ENCODE results near the gene OR51B2.
"Not testable (repeated sequence)": the region's sequence is repeated elsewhere in the genome, so short reads cannot be mapped to it uniquely, and the experiment has no call there.

The OR51B2 gene

GRCh38 chr11:5307256-5308019, 16.7 kb downstream of the OR51B2 start:
- no peak for DNase-seq

GRCh38 chr11:5304046-5304445, 20.1 kb downstream of the OR51B2 start:
- no peak for DNase-seq

DNA sequence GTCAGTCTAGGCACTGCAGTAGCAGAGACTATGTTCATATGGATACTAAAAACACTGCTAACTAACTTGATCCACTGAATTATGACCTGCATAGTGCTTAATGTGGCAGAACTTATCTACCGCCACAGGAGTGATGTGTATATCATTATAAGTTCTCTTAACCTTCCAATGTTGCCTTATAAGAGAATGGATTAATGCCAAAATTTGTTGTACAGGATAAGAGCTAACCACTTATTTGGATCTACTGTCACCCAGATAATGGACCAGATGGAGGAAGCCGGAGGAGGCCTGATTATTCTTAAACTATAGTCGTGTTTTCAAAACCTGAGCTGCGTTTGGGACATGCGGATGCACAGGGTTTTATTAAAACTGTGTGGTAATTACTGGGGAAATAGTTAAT, 20.5 kb downstream of the OR51B2 start:
- DNase-seq: no peak

DNA sequence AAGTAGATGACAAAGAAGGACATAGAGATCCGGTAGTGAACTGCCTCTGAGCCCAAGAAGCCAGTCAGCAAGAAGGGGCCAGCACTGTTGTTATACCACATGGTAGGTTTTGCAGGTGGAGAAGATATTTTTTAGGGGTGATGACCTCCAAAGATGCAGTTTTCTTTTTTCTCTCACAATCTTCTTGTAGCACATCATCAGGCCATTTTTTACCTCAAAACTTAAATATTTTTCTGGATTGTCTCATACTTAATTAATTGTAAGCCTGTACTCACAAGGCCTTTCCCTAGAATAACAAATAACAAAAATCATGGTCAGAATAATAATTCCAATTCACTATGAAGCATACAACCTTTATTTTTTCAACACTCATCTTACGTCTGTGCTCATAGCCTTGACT, 22.3 kb downstream of the OR51B2 start, which contains the start of gene OR51B4:
TSS of gene OR51B4 (minus strand) at position 101 of the 400 bp plus-strand sequence. CDS start at position 101, 0 bp downstream.
- DNase-seq: no peak

DNA sequence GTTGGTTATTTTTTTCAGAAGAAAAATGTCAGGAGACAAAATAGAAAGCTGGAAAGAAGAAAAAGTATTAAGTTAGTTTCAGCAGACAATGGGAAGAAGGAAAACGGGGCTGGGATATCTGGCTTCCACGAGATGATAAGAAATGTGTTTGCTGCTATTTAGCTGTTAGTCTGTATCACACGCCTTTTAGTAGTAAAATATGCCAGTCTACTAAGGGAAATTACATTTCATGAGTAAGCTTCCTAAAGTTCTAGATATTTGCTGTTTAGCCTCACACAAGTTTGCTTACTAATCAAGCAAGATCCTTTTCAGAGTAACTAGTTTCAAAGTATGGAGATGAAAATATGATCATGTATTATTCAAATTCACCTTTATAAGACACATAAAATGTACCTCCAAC, 23.8 kb downstream of the OR51B2 start:
- no peak for DNase-seq

GRCh38 chr11:5298451-5298850, 25.6 kb downstream of the OR51B2 start:
- DNase-seq: no peak

DNA sequence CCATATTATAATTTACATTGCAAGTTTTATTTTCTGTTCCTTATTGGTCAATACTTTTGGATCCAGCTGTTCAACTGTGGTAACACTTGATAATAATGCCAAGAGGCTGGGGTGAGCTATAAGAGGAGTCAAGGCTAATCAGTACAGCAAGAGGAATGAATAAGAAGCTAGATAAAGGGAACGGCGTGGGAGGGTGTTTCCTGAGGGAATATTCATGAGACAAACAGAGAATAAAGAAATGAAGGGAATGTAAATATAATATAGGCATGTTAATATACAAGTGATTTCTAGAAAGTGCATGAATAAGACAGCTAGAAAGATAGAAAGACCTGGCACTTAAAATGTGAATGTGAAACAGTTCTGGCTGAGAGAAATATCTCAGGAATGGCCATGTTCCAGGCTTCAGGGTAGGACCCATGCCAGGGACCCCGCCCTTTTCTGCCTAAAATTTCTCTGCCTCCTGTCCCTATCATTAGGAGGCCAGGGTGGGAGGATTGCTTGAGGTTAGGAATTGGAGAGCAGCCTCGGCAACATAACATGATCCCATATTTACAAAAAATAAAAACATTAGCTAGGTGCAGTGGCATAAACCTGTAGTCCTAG, 26.3 kb downstream of the OR51B2 start:
- no peak for DNase-seq

DNA sequence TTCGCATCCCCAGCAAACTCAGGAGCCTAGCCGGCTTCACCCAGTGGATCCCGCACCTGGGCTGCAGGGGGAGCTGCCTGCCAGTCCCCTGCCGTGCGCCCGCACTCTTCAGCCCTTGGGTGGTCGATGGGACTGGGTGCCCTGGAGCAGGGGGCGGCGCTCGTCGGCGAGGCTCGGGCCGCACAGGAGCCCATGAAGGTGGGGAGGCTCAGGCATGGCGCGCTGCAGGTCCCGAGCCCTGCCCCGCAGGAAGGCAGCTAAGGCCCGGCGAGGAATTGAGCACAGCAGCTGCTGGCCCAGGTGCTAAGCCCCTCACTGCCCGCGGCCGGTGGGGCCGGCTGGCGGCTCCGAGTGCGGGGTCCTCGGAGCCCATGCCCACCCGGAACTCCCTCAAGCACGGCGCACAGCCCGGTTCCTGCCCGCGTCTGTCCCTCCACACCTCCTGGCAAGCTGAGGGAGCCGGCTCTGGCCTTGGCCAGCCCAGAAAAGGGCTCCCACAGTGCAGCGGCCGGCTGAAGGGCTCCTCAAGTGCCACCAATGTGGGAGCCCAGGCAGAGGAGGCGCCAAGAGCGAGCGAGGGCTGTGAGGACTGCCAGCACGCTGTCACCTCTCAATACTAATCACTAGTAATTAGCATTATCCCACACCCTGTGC, 29.6 kb downstream of the OR51B2 start:
- not testable (repeated sequence) for DNase-seq

DNA sequence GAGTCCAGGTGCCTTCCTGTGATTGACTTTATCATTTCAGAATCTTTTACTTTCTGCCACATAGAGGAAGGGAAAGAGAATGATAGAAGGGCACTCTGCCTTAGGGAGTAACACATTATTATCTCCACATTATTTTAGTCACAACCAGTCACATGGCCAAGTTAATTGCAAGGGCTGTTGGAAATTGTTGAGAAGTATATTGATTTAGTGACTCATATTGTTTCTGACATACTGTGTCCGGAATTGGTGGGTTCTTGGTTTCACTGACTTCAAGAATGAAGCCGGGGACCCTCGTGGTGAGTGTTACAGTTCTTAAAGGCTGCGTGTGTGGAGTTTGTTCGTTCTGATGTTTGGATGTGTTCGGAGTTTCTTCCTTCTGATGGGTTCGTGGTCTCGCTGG, 31.1 kb downstream of the OR51B2 start:
- no peak for DNase-seq

- no peak for DNase-seq
These were observed 32.8 kb downstream of the OR51B2 start for GRCh38 chr11:5291207-5291838.

GRCh38 chr11:5290106-5290505, 34.0 kb downstream of the OR51B2 start:
- no peak for DNase-seq

DNA sequence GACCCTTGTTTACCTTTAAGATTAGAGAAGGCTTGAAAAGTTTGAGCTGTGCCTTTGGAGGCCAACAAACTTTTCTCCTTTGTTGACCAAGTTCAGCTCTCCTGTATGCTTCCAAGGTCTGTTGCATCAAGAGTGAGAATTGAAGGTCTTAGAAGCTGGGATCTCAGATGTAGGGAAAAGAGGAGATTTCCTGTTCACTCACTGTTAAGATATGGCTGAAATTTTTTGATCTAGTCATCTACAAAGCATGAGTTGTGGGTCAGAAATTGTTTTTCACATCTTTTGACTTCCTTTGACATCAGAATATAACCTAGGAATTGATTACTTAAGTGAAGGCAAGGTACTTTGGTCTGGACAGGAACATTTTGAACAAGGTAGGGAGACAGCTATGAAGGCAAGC, 34.4 kb downstream of the OR51B2 start:
- DNase-seq: no peak

DNA sequence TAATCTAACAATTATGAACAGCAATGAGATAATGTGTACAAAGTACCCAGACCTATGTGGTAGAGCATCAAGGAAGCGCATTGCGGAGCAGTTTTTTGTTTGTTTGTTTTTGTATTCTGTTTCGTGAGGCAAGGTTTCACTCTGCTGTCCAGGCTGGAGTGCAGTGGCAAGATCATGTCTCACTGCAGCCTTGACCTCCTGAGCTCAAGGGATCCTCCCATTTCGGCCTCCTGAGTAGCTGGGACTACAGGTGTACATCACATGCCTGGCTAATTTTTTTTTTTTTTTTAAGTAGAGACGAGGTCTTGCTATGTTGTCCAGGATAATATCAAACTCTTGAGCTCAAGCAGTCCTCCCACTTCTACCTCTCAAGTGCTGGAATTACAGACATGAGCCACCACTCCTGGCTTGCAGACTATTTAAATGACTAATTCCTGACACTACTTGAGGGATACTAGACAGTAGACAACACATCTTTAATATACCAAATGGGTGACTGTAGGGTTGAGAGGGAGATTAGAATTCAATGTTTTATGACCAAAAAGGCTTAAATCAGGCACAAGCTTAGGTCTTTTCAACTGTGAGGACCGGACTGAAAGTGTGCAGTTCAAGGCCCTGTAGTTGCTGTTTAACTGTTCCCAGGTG, 35.1 kb downstream of the OR51B2 start:
- DNase-seq: no peak

- DNase-seq: no peak
These were observed 35.8 kb downstream of the OR51B2 start for GRCh38 chr11:5288108-5288905.

DNA sequence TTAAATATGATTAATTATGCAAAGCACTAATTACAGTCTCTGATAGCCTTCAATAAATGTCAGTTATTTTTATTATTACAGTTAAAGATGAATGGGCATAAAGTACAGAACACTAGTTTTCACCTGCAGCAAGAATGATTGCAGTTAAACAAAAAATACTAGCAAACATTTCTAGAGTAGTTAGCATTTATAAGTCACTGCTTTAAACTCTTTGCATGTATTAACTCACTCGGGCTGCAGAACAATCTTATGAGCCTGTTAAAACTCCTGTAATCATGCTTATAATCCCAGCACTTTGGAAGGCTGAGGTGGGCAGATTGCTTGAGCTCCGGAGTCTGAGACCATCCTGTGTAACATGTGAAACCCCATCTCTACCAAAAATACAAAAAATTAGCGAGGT, 37.2 kb downstream of the OR51B2 start:
- no peak for DNase-seq

DNA sequence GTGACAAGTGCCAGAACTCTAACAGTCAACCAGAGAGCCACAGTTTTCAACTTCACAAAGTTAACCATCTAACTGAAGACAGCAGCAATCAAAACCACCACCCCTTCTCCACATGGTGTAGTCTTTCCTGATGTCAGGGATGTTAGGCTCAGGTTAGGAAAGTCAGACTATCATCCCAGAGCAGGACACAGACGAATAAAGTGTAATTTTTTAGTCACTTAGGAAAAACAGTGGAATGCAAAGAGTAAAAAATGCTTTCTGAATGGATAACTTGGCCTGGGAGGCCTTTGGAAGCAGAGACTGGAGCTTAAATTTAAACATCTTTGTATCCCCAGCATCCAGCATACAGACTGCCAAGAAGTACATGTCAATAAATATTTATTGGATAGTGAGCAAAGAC, 37.7 kb downstream of the OR51B2 start:
- no peak for DNase-seq

DNA sequence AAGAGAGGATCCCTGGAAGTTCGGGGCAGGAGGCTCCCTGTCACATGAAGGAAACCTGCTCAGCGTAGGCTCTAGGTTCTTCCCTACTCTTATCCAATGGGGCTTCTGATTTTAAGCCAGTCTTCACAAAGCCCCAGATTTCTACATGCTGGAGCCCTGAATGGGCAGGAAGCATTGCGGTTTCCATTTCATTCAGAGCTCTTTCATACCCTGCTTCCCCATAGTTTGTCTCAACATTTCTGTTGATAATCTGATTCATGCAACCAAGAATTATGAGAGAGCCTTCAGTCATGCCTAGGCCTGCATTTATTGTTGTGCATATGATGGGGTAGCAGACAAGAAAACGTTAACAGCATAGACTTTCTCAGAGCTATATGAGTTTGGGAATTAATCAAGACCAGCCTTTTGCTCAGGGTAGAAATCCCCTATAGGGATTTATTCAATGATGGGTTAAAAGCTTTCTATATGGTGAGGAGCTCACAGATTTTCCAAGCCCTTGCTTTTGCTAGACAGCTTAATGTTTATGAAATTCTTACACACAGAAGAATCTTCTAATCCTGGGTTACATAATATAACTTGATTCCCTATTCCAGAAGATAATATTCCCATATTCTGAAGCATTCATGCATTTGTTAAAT, 38.3 kb downstream of the OR51B2 start:
- no peak for DNase-seq

GRCh38 chr11:5284637-5285036, 39.5 kb downstream of the OR51B2 start:
- DNase-seq: no peak

GRCh38 chr11:5283882-5284281, 40.2 kb downstream of the OR51B2 start:
- no peak for DNase-seq

- no peak for DNase-seq
These were observed 41.0 kb downstream of the OR51B2 start for GRCh38 chr11:5283086-5283485.

DNA sequence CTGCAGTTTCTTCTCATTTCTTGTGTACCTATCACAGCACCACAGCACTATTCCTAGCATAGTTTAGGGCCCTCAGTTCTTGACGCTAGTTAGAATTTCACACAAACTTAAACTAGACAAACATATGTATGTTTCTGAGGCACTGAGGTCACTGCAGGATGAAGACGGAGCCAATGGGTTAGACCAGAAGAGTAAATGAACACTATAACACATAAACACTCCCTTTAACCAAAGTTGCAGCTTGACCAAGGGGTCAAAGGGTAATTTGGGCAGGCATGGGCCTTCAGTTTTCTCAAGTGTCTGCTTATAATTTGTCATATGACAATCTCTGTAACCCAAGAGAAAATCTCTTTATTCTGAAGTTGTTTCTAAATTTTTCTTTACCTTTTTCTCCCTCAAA, 41.5 kb downstream of the OR51B2 start:
- DNase-seq: no peak

- no peak for DNase-seq
These were observed 42.5 kb downstream of the OR51B2 start for GRCh38 chr11:5281596-5281995.

Measured in CD4-positive, alpha-beta T cell treated with Interferon alpha-2 for 1 hour (primary cell).